Aorta (tissue), 5 donors: ENCODE measurements around the gene SRMS. TPM values are rescaled to one million over a fixed set of nuclear protein-coding genes. Genes with fewer than 3 reads are reported as not detected.

Source experiments
- ATAC-seq: fragments of 200-7000 bp; cut with Tn5 transposase; one replicate; pipeline ENCODE4 v1.9.1; 2022; ENCODE audit warnings: moderate library complexity; ENCODE audit not compliant: low FRiP score
- DNase-seq, 2 donors: peaks; one replicate each; pipeline ENCODE4 v3.0.0-alpha.2; 2020
- H3K27ac ChIP-seq, 2 donors: one replicate each; pipeline ENCODE4 v1.5.1; 2013; ENCODE audit warnings: low read length in 2 of 2, mild to moderate bottlenecking in 2 of 2, moderate library complexity in 2 of 2, control low read depth in 1 of 2, inconsistent platforms in 1 of 2, low read depth in 1 of 2
- H3K27me3 ChIP-seq, 2 donors: one replicate each; pipeline ENCODE4 v1.6.1; 2013; ENCODE audit warnings: control low read depth in 1 of 2, low read length in 1 of 2, mild to moderate bottlenecking in 1 of 2, moderate library complexity in 1 of 2; ENCODE audit not compliant: insufficient read depth in 2 of 2, control insufficient read depth in 1 of 2
- H3K36me3 ChIP-seq, 2 donors: one replicate each; pipeline ENCODE4 v1.6.1; 2013; ENCODE audit warnings: control low read depth in 1 of 2, low read length in 1 of 2, mild to moderate bottlenecking in 1 of 2; ENCODE audit not compliant: insufficient read depth in 2 of 2, control insufficient read depth in 1 of 2
- H3K4me1 ChIP-seq, 2 donors: one replicate each; pipeline ENCODE4 v1.6.1; 2013; ENCODE audit warnings: low read length in 2 of 2, control low read depth in 1 of 2, mild to moderate bottlenecking in 1 of 2, moderate library complexity in 1 of 2; ENCODE audit not compliant: insufficient read depth in 2 of 2, control insufficient read depth in 1 of 2
- H3K4me3 ChIP-seq, 2 donors: one replicate each; pipeline ENCODE4 v1.5.1; 2013; ENCODE audit warnings: low read length in 2 of 2, control low read depth in 1 of 2, mild to moderate bottlenecking in 1 of 2
- H3K9me3 ChIP-seq: one replicate; pipeline ENCODE4 v1.6.1; 2013; ENCODE audit warnings: mild to moderate bottlenecking, low read length; ENCODE audit not compliant: control insufficient read depth
- WGBS, 2 donors: extraction: QIAGEN DNeasy Blood & Tissue Kit; methylation state at CpG; one replicate each; pipeline ENCODE4 v1.1.7; 2013; 5-methylcytosine and 5-hydroxymethylcytosine counted together
- intact Hi-C, 2 donors: fragments of 100-400 bp; cut with DNase I; formaldehyde crosslinking; loops; one replicate each; pipeline versions ENCODE4 v1.14.2 to v1.15.0; 2022
- polyA plus RNA-seq, 2 donors: library from polyadenylated mRNA; stranded (reverse); fragments of 200-250 nt; gene quantifications; one replicate each; pipeline ENCODE4 v1.2.3, GENCODE V29; 2013
- total RNA-seq, 2 donors: library from RNA; stranded (reverse); fragmentation: NEBNext Ultra II Directional; extraction: Animal tissue kit (Norgen Biotek cat#: 25700); gene quantifications; one replicate each; pipeline ENCODE4 v1.2.1, GENCODE V29; 2021
- donor health status: healthy with polysubstance abuse.
- donor health status: Bipolar disorder and iron deficiency.
- donor health status: DM: no; HTN: no; CAD: no.
- donor health status: DM: no; HTN: no; CAD: no.
- donor health status: DM: yes; HTN: yes; CAD: no.

The SRMS gene
- total and polyA plus RNA-seq, 4 donors, result not detected

DNA sequence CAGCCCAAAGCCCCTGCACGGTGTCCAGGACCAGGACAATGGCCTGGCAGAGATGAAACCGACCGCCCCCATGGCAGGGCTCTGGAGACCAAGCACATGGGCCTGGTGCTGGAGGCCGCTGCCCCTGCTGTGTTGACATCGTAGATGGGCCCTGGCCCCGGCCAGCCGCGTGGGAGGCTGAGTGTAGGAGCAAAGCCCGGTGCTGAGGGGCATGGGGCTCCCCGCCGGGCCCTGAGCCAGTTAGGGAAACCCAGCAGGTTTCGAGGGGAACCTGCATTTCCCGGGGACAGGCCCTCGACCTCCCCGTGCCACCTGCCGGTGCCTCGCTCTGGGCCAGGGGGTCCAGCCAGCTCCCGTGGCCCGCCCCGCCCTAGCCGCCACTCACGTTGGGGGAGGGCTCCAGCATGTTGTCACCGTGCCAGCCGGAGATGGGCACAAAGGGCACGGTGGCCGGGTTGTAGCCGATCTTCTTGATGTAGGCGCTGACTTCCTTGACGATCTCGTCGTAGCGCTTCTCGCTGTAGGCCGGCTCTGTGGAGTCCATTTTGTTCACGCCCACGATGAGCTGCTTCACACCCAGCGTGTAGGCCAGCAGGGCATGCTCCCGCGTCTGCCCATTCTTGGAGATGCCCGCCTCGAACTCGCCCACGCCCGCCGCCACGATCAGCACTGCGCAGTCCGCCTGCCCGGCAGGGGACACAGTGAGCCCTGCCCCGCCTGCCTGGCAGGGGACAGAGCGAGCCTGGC, 53.0 kb downstream of the SRMS start:
- Histone ChIP-seq H3K9me3 (no peaks in the 10 kb centered on the region), H3K27me3 (no peaks in the 10 kb centered on the region), H3K36me3 (no peaks in the 10 kb centered on the region), H3K4me3 (no peak overlapping the region), H3K27ac (no peak overlapping the region), H3K4me1 (no peaks in the 10 kb centered on the region)
- intact Hi-C loops, result no loop called here
- WGBS, 2 donors, result 84 to 86% methylated on average over 41 to 51 of the region's 51 CpGs
- DNase-seq (no peak), ATAC-seq (no peak)

DNA sequence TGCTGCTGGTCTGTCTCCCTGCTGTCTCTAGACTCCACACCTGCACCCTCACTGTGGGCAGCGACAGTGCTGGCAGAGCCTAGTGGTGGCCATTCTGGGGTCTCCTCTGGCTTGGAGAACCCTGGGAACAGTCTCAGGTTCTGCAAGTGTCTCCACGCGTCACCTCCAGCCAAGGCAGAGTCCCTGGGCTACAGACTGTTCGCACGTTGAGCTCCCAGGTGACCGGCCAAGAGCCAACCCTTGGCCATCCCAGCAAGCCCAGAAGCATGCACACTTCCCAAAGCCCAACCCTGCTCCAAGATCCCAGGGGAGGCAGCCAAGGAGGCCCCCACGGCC, 53.5 kb downstream of the SRMS start:
- no peaks in the 10 kb centered on the region for H3K9me3 ChIP-seq
- H3K4me3 ChIP-seq, result no peak overlapping the region
- H3K4me1 ChIP-seq, result no peaks in the 10 kb centered on the region
- H3K27me3 ChIP-seq, result no peaks in the 10 kb centered on the region
- intact Hi-C loops, result no loop called here
- DNase-seq (peak in 1 of 2 donors; percentile 74), ATAC-seq (no peak)
- WGBS, 2 donors, result 79 to 83% methylated on average over 7 of the region's 7 CpGs
- H3K27ac ChIP-seq, result no peak overlapping the region
- no peaks in the 10 kb centered on the region for H3K36me3 ChIP-seq

DNA sequence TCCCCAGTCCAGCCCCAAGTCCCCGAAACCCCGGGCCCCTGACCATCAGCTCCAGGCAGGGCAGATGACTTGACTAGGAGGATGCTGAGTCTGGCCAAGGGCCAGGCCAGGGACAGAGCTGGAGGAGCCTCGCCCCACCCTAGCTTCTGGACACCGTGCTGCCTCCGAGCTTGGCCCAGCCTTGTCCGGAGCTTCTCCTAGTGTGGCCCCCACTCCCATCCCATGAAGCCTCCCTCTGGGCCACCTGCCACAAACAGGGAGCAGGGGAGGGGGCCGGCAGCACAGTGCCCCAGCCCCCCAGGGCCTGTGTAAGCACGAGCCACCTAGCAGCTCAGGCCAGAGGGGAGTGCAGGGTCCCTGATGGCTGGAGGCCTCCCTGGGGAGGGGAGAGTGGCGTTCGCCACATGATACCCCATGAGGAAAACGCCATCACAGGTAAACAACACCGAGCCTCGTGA, 54.0 kb downstream of the SRMS start:
- H3K4me1 ChIP-seq, result no peaks in the 10 kb centered on the region
- no peaks in the 10 kb centered on the region for H3K36me3 ChIP-seq
- no peaks in the 10 kb centered on the region for H3K27me3 ChIP-seq
- H3K27ac ChIP-seq, result no peak overlapping the region
- DNase-seq, result peak in 1 of 2 donors; percentile 69
- no peak overlapping the region for H3K4me3 ChIP-seq
- ATAC-seq, result no peak
- intact Hi-C loops, result no loop called here
- H3K9me3 ChIP-seq, result no peaks in the 10 kb centered on the region
- WGBS, 2 donors, result 58 to 70% methylated on average over 13 of the region's 13 CpGs

DNA sequence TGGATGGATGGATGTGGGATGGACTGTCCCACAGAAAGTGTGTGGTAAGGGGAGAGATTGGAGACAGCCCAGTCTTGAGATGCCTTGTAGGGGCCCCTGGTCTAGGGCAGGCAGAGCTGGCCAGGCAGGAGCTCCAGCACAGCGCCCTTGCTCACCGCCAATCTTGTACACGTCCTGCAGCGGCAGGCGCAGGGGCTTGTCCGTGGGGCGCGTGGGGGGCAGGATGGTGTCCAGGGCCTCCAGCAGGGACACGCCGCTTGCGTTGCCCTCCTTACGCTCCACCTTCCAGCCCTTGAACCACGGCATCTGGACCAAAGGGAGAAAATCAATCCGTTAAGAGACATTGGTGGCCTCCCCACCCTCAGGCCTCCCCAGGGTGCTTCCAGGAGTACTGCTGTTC, 54.6 kb downstream of the SRMS start:
- H3K9me3 ChIP-seq, result no peaks in the 10 kb centered on the region
- intact Hi-C loops, result no loop called here
- no peaks in the 10 kb centered on the region for H3K4me1 ChIP-seq
- WGBS, 2 donors, result 85 to 95% methylated on average over 12 to 14 of the region's 14 CpGs
- DNase-seq (no peak), ATAC-seq (no peak)
- no peak overlapping the region for H3K4me3 ChIP-seq
- H3K27me3 ChIP-seq, result no peaks in the 10 kb centered on the region
- H3K36me3 ChIP-seq, result no peaks in the 10 kb centered on the region
- no peak overlapping the region for H3K27ac ChIP-seq

DNA sequence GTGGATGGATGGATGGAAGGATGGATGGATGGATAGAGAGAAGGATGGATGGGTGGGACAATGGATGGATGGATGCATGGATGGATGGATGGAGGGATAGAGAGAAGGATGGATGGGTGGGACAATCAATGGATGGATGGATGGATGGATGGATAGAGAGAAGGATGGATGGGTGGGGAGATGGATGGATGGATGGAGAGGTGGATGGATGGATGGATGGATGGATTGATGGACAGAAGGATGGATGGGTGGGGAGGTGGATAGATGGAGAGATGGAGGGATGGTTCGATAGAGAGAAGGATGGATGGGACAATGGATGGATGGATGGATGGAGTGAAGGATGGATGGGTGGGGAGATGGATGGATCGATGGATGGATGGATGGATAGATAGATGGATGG, 55.0 kb downstream of the SRMS start:
- H3K36me3 ChIP-seq, result no peaks in the 10 kb centered on the region
- no peaks in the 10 kb centered on the region for H3K27me3 ChIP-seq
- intact Hi-C loops, result no loop called here
- WGBS, 2 donors, result 92 to 98% methylated on average over 2 of the region's 2 CpGs
- H3K9me3 ChIP-seq, result no peaks in the 10 kb centered on the region
- DNase-seq, result no peak
- H3K4me3 ChIP-seq, result no peak overlapping the region
- H3K4me1 ChIP-seq, result no peaks in the 10 kb centered on the region
- H3K27ac ChIP-seq, result no peak overlapping the region
- ATAC-seq, result no peak

DNA sequence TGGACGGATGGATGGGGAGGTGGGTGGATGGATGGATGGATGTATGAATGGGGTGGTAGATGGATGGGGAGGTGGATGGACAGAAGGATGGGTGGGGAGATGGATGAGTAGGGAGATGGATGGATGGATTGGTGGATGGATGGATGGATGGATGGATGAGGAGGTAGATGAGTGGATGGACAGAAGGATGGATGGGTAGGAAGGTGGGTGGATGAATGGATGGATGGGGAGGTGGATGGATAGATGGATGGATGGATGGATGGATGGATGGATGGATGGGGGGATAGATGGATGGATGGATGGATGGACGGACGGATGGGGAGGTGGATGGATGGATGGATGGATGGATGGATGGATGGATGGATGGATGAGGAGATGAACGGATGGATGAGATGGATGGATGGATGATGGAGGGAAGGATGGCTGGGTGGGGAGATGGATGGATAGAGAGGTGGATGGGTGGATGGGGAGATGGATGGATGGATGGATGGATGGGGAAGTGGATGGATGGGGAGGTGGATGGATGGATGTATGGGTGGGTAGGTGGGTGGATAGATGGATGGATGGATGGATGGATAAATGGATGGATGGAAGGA, 55.8 kb downstream of the SRMS start:
- H3K36me3 ChIP-seq, result no peaks in the 10 kb centered on the region
- WGBS, 2 donors, result 58 to 71% methylated on average over 4 of the region's 4 CpGs

DNA sequence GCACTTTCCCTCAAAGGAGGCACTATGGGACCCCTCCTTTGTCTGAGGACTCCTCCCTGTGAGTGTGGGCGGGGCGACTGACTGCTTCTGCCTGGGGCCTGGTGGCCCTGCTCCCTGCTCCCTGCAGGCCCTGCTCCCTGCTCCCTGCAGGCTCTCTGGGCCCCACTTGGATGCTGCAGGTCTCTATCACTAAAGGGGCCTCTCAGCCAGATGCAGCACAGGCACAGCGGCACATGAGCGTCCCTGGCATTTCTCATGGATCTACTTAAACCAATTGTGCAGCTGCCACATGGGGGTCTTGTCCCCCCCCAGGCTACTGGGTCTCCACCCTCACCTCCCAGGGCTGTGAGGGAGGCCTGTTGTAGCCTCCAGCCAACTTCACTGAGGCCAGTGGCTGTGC, 56.5 kb downstream of the SRMS start:
- ATAC-seq (no peak), DNase-seq (no peak)
- H3K36me3 ChIP-seq, result no peaks in the 10 kb centered on the region
- 80 to 85% methylated on average over 4 of the region's 4 CpGs for WGBS, 2 donors
- no peaks in the 10 kb centered on the region for H3K27me3 ChIP-seq
- H3K4me1 ChIP-seq, result no peaks in the 10 kb centered on the region
- H3K27ac ChIP-seq, result no peak overlapping the region
- intact Hi-C loops, result no loop called here
- H3K9me3 ChIP-seq, result peaks cover 4% of the 10 kb centered on the region
- H3K4me3 ChIP-seq, result no peak overlapping the region

More for the DNA sequence above, 55.8 kb downstream of the SRMS start:
- no peak overlapping the region for H3K27ac ChIP-seq
- no peak overlapping the region for H3K4me3 ChIP-seq
- no peaks in the 10 kb centered on the region for H3K27me3 ChIP-seq
- DNase-seq, result no peak
- no peaks in the 10 kb centered on the region for H3K9me3 ChIP-seq
- intact Hi-C loops, result no loop called here
- ATAC-seq, result no peak
- H3K4me1 ChIP-seq, result no peaks in the 10 kb centered on the region
